Neural cell (in vitro differentiated cells): ENCODE results near the gene TSR1. TPM values are rescaled to one million over a fixed set of nuclear protein-coding genes. Genes with fewer than 3 reads are reported as not detected.

ENCODE experiments used
- H2AFZ ChIP-seq: fragments of 200-600, 300-800 bp; sonication (generic), shearing (Covaris generic); 2 replicates; pipeline ENCODE4 v1.6.0; 2014; ENCODE audit warnings: low read depth, mild to moderate bottlenecking, antibody characterized with exemption, low read length, moderate library complexity
- H3F3A ChIP-seq: fragments of 200-600 bp; shearing (Covaris generic); 2 replicates; pipeline ENCODE4 v1.6.1; 2016; ENCODE audit warnings: mild to moderate bottlenecking, moderate library complexity, mixed read lengths, antibody characterized with exemption, low read length; ENCODE audit not compliant: insufficient read depth, poor library complexity, severe bottlenecking
- H3K27ac ChIP-seq: fragments of 200-600, 300-800 bp; sonication (generic), shearing (Covaris generic); 2 replicates; pipeline ENCODE4 v1.5.1; 2014; ENCODE audit warnings: mild to moderate bottlenecking, low read length, moderate library complexity
- H3K27me3 ChIP-seq: fragments of 300-800, 200-600 bp; sonication (generic), shearing (Covaris generic); 2 replicates; pipeline ENCODE4 v1.6.0; 2014; ENCODE audit warnings: mild to moderate bottlenecking, low read depth, low read length, moderate library complexity; ENCODE audit not compliant: insufficient read depth
- H3K36me3 ChIP-seq: fragments of 300-800, 200-600 bp; sonication (generic), shearing (Covaris generic); 2 replicates; pipeline ENCODE4 v1.5.1; 2014; ENCODE audit warnings: mild to moderate bottlenecking, antibody characterized with exemption, low read length, moderate library complexity; ENCODE audit not compliant: insufficient read depth
- H3K4me2 ChIP-seq: fragments of 300-800, 200-600 bp; sonication (generic), shearing (Covaris generic); 2 replicates; pipeline ENCODE4 v1.6.0; 2014; ENCODE audit warnings: mild to moderate bottlenecking, low read length
- H3K4me3 ChIP-seq: fragments of 300-800, 200-600 bp; sonication (generic), shearing (Covaris generic); 2 replicates; pipeline ENCODE4 v1.5.1; 2014; ENCODE audit warnings: mild to moderate bottlenecking, low read length, moderate library complexity
- H3K79me2 ChIP-seq: fragments of 200-600 bp; shearing (Covaris generic); replicated peaks from 2 replicates; pipeline ENCODE4 v1.6.0; 2014; ENCODE audit warnings: mild to moderate bottlenecking, low read length, moderate library complexity; ENCODE audit not compliant: insufficient read depth
- H3K9ac ChIP-seq: fragments of 300-800, 200-600 bp; sonication (generic), shearing (Covaris generic); 2 replicates; pipeline ENCODE4 v1.6.1; 2016; ENCODE audit warnings: mild to moderate bottlenecking, low read length, mixed read lengths
- H3K9me2 ChIP-seq: fragments of 200-600 bp; shearing (Covaris generic); 2 replicates; pipeline ENCODE4 v1.6.1; 2016; ENCODE audit warnings: mild to moderate bottlenecking, low read length, mixed read lengths; ENCODE audit not compliant: insufficient read depth
- H3K9me3 ChIP-seq: fragments of 200-600, 300-800 bp; sonication (generic), shearing (Covaris generic); 2 replicates; pipeline ENCODE4 v1.6.1; 2016; ENCODE audit warnings: mild to moderate bottlenecking, mixed run types, low read length, moderate library complexity, mixed read lengths
- H4K20me1 ChIP-seq: fragments of 200-600 bp; shearing (Covaris generic); 2 replicates; pipeline ENCODE4 v1.6.1; 2016; ENCODE audit warnings: mild to moderate bottlenecking, mixed run types; ENCODE audit not compliant: insufficient read depth
- EP300 ChIP-seq: fragments of 450-650 bp; conservative IDR thresholded peaks from 2 replicates; pipeline ENCODE4 v1.6.1; 2014; ENCODE audit warnings: antibody characterized with exemption, mild to moderate bottlenecking, moderate library complexity; ENCODE audit not compliant: poor library complexity, severe bottlenecking
- EZH2 ChIP-seq: fragments of 200-600, 300-800 bp; shearing (Covaris generic), sonication (generic); IDR thresholded peaks from 2 replicates; pipeline ENCODE4 v1.6.1; 2014; ENCODE audit warnings: antibody characterized with exemption, low read length, borderline replicate concordance, mild to moderate bottlenecking; ENCODE audit not compliant: insufficient read depth, poor library complexity, severe bottlenecking
- MXI1 ChIP-seq: fragments of 450-650 bp; conservative IDR thresholded peaks from 2 replicates; pipeline ENCODE4 v1.6.1; 2014; ENCODE audit warnings: antibody characterized with exemption, mild to moderate bottlenecking; ENCODE audit not compliant: poor library complexity, severe bottlenecking
- POLR2AphosphoS5 ChIP-seq: IDR thresholded peaks from 2 replicates; pipeline ENCODE4 v1.6.1; 2012
- RAD21 ChIP-seq: fragments of 450-650 bp; conservative IDR thresholded peaks from 2 replicates; pipeline ENCODE4 v1.6.1; 2014; ENCODE audit warnings: antibody characterized with exemption, mild to moderate bottlenecking, moderate library complexity
- SMC3 ChIP-seq: fragments of 450-650 bp; conservative IDR thresholded peaks from 2 replicates; pipeline ENCODE4 v1.6.1; 2014; ENCODE audit warnings: antibody characterized with exemption, mild to moderate bottlenecking, moderate library complexity; ENCODE audit not compliant: poor library complexity
- TAF1 ChIP-seq: IDR thresholded peaks from 2 replicates; pipeline ENCODE4 v1.6.1; 2012; ENCODE audit warnings: low read depth
- polyA plus RNA-seq: library from polyadenylated mRNA; depleted of rRNA; stranded (reverse); fragments of >200 nt; gene quantifications from 2 replicates; pipeline ENCODE4 v1.2.3, GENCODE V29; 2014
- TF ChIP-seq, protein P1 (sequence below): fragments of 450-650 bp; IDR thresholded peaks from 2 replicates; pipeline ENCODE4 v1.5.1; 2014; ENCODE audit warnings: antibody characterized with exemption, mild to moderate bottlenecking, moderate library complexity; ENCODE audit not compliant: poor library complexity, severe bottlenecking
- TF ChIP-seq, protein P2 (sequence below): IDR thresholded peaks from 2 replicates; pipeline ENCODE4 v1.6.1; 2012; ENCODE audit warnings: borderline replicate concordance

The TSR1 gene
- polyA plus RNA-seq, 1 donor from 2014 or later: 31.8 TPM

DNA sequence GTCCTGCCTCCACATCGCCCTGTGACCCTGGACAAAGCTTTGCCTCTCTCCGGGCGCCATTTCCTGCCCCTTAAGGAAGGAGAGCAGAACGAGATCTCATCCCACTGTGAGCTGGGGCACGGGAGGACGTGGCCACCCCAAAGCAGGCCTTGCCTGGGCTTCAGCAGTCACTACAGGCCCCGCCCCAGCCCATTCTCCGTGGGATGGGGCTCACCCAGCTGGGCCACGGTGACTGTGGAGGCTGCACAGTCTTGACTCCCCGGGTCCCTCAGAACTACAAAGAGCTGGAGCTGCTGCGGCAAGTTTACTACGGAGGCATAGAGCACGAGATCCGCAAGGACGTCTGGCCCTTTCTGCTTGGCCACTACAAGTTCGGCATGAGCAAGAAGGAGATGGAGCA is 36.4 kb upstream of the TSR1 start:
- Histone ChIP-seq H3K27me3 (no peaks in the 10 kb centered on the region), H4K20me1 (no peaks in the 10 kb centered on the region), H3K9me3 (no peaks in the 10 kb centered on the region), H3K27ac (no peak overlapping the region), H3K4me2 (no peak overlapping the region), H3K36me3 (no peaks in the 10 kb centered on the region), H3K79me2 (no peaks in the 10 kb centered on the region), H3K4me3 (no peak overlapping the region), H2AFZ (no peak overlapping the region), H3K9me2 (no peaks in the 10 kb centered on the region), H3K9ac (no peak overlapping the region), H3F3A (no peaks in the 10 kb centered on the region)
- TF ChIP-seq TAF1: no peak
- TF ChIP-seq, protein P1, sequence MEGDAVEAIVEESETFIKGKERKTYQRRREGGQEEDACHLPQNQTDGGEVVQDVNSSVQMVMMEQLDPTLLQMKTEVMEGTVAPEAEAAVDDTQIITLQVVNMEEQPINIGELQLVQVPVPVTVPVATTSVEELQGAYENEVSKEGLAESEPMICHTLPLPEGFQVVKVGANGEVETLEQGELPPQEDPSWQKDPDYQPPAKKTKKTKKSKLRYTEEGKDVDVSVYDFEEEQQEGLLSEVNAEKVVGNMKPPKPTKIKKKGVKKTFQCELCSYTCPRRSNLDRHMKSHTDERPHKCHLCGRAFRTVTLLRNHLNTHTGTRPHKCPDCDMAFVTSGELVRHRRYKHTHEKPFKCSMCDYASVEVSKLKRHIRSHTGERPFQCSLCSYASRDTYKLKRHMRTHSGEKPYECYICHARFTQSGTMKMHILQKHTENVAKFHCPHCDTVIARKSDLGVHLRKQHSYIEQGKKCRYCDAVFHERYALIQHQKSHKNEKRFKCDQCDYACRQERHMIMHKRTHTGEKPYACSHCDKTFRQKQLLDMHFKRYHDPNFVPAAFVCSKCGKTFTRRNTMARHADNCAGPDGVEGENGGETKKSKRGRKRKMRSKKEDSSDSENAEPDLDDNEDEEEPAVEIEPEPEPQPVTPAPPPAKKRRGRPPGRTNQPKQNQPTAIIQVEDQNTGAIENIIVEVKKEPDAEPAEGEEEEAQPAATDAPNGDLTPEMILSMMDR: no peak
- TF ChIP-seq MXI1: no peak

DNA sequence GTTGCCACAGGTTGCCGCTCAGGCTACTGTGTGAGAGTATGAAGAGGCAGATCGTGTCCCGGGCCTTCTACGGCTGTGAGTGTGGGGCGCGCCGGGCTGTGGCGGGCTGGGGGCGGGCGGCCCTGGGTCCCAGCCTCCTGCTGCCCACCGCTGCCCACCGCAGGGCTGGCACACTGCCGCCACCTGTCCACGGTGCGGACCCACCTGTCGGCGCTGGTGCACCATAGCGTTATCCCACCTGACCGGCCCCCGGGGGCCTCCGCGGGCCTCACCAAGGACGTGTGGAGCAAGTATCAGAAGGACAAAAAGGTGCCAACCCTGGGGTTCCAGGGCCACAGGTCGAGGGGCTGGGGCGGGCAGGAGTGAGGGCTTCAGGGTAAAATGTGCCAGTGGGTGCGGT is 35.9 kb upstream of the TSR1 start:
- no peaks in the 10 kb centered on the region for H3F3A ChIP-seq

More for the DNA sequence above, 35.9 kb upstream of the TSR1 start:
- H3K79me2 ChIP-seq: no peaks in the 10 kb centered on the region
- no peak overlapping the region for H3K9ac ChIP-seq
- no peaks in the 10 kb centered on the region for H4K20me1 ChIP-seq
- H2AFZ ChIP-seq: no peak overlapping the region
- no peak overlapping the region for H3K4me2 ChIP-seq
- TF ChIP-seq RAD21 (no peak), POLR2AphosphoS5 (no peak), EP300 (no peak), MXI1 (no peak), TAF1 (no peak), EZH2 (no peak), SMC3 (no peak)
- TF ChIP-seq, protein P1: no peak
- TF ChIP-seq, protein P2, sequence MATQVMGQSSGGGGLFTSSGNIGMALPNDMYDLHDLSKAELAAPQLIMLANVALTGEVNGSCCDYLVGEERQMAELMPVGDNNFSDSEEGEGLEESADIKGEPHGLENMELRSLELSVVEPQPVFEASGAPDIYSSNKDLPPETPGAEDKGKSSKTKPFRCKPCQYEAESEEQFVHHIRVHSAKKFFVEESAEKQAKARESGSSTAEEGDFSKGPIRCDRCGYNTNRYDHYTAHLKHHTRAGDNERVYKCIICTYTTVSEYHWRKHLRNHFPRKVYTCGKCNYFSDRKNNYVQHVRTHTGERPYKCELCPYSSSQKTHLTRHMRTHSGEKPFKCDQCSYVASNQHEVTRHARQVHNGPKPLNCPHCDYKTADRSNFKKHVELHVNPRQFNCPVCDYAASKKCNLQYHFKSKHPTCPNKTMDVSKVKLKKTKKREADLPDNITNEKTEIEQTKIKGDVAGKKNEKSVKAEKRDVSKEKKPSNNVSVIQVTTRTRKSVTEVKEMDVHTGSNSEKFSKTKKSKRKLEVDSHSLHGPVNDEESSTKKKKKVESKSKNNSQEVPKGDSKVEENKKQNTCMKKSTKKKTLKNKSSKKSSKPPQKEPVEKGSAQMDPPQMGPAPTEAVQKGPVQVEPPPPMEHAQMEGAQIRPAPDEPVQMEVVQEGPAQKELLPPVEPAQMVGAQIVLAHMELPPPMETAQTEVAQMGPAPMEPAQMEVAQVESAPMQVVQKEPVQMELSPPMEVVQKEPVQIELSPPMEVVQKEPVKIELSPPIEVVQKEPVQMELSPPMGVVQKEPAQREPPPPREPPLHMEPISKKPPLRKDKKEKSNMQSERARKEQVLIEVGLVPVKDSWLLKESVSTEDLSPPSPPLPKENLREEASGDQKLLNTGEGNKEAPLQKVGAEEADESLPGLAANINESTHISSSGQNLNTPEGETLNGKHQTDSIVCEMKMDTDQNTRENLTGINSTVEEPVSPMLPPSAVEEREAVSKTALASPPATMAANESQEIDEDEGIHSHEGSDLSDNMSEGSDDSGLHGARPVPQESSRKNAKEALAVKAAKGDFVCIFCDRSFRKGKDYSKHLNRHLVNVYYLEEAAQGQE: no peak
- H3K27me3 ChIP-seq: no peaks in the 10 kb centered on the region
- no peaks in the 10 kb centered on the region for H3K9me2 ChIP-seq
- H3K9me3 ChIP-seq: no peaks in the 10 kb centered on the region
- no peak overlapping the region for H3K4me3 ChIP-seq
- no peak overlapping the region for H3K27ac ChIP-seq
- H3K36me3 ChIP-seq: no peaks in the 10 kb centered on the region
